Endometrium (tissue), 2 donors: ENCODE data around the gene PEX11G.

Experiments
- FAIRE-seq: peaks from 2 replicates; lab custom pipeline; 2012; peaks lifted over from hg19 to GRCh38; lab: Jason Lieb, UNC
- donor health status: control.
- donor health status: control.

PEX11G gene

DNA sequence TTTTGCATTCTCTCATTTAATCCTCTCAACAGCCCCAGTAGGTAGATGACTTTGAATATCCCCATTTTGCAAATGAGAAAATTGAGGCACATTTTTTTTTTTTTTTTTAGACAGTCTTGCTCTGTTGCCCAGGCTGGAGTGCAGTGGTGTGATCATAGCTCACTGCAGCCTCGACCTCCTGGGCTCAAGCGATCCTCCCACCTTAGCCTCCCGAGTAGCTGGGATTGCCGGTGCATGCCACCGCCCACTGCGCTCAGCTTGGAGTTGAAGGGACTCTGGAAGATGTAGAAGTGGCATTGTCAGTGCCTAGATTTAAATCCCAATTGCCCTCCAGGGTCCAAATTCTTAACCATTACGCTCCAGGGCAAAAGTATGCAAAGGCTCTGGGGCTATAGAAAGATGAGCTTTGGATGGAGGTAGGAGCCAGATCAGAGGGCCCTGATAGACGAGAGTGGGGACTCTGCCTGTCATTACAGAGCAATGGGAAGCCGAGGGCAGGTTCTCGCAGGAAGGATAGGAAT, 32.8 kb upstream of the PEX11G start:
- FAIRE-seq, result no peak

DNA sequence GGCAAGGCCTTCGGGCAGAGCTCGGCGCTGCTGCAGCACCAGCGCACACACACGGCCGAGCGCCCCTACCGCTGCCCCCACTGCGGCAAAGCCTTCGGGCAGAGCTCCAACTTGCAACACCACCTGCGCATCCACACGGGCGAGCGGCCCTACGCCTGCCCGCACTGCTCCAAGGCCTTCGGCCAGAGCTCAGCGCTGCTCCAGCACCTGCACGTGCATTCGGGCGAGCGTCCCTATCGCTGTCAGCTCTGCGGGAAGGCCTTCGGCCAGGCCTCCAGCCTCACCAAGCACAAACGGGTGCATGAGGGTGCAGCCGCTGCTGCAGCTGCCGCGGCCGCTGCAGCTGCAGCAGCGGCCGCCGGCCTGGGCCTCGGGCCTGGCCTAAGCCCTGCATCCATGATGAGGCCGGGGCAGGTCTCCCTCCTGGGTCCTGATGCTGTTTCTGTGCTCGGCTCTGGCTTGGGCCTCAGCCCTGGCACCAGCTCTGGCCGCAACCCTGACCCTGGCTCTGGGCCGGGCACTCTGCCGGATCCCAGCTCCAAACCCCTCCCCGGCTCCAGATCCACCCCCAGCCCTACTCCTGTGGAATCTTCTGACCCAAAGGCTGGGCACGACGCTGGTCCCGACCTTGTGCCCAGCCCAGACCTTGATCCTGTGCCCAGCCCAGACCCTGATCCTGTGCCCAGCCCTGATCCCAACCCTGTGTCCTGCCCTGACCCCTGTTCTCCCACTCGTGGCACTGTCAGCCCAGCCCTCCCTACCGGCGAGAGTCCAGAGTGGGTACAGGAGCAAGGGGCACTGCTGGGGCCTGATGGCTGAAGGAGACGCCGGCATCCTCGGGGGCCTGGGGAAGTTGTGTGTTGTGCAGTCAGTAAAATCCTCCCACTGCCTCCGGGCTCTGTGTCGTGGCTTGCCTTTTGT, 31.6 kb upstream of the PEX11G start:
- no peak for FAIRE-seq

DNA sequence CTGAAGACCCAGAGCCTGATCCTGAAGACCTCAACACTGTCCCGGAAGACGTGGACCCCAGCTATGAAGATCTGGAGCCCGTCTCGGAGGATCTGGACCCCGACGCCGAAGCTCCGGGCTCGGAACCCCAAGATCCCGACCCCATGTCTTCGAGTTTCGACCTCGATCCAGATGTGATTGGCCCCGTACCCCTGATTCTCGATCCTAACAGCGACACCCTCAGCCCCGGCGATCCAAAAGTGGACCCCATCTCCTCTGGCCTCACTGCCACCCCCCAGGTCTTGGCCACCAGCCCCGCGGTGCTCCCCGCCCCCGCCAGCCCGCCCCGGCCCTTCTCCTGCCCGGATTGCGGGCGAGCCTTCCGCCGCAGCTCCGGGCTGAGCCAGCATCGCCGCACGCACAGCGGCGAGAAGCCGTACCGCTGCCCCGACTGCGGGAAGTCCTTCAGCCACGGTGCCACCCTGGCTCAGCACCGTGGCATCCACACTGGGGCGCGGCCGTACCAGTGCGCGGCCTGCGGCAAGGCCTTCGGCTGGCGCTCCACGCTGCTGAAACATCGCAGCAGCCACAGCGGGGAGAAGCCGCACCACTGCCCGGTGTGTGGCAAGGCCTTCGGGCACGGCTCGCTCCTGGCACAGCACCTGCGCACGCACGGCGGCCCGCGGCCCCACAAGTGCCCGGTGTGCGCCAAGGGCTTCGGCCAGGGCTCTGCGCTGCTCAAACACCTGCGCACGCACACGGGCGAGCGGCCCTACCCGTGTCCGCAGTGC, 30.7 kb upstream of the PEX11G start:
- FAIRE-seq, result no peak

DNA sequence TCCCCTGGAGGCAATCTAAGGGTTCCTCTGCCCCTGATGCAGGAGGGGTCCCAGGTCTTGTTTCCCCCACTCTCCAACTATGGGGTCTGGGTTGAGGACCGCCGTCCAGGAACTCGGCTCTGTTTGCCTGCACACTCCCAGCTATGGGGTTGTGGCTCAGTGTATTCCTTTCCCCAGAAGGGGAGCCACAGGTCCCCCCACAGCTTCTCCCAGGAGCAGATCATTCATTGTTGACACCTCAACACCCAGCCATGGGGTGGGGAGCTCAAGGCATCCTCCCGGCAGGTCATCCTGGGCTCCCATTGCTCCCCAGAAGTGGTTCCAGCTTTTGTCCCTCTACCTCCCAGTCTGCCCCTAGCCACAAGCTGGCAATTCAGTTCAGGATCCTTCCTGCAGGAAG, 28.0 kb upstream of the PEX11G start:
- no peak for FAIRE-seq

DNA sequence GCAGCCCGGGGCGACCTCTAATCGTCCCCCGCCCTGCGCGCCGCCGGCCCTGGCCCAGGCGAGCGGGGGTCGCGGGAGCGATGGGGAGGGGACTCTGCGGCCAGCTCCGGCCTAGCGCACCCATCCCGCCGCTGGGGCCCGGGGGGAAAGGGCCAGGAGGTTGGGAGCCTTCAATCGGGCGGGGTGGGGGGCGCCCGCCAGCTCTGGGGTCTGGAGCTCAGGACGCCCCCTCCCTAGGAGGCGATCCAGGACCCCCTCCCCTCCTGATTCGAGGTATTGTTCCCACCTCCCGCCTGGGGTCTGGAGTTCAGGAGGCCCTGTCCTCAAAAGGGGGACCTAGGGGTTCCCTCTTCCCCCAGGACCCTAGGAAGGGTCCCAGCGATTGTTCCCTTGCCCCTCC, 27.5 kb upstream of the PEX11G start:
- no peak for FAIRE-seq

DNA sequence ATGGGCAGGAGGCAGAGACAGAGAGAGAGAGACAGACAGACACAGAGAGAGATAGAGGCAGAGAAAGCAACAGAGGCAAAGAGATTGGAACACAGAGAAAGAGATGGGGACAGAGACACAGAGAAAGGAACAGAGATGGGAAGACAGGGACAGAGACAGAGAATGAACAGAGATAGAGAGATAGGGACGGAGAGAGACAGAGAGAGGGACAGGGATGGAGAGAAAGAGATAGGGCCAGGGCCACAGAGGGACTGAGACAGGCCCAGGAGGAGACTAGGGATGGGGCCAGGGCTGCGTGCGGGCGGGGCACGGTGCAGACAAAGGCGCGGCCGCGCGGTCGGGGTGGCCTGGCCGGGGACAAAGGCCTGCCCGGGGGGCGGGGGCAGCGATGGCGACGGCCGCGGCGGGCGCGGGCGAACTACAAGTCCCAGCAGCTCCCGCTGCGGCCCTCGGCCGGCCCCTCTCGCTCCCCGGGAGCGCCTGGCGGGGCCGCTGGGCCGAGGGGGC, 26.9 kb upstream of the PEX11G start, which contains the start of gene ZNF358:
ZNF358 (plus strand) TSS at position 459 of the 507 bp plus-strand sequence. CDS start 3,140 bp downstream, outside the sequence.
- no peak for FAIRE-seq

DNA sequence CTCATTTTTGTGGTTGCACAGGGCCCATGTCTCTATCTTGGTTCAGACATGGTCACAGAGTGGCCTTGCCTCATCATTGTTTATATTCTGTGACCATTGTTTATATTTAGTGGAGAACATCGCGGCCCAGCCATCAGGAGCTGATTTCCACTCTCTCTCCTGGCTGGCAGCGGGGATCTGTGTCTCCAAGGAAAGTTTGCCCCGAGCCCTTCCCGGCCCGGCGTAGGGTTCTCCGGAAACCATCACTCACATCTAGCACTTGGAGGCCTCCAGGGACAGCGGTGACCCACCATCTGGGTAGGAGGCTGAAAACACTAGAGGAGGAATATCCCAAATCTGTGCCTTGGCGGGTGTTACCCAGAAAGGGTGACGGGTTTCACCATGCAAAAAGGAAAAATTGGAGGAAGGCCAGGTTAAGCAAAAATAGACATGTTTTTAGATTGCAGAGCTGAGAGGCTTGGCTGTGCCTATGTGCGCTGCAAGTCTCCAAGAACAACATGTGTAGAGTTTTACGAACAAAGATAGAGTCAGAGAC, 26.3 kb upstream of the PEX11G start:
- FAIRE-seq, result no peak

DNA sequence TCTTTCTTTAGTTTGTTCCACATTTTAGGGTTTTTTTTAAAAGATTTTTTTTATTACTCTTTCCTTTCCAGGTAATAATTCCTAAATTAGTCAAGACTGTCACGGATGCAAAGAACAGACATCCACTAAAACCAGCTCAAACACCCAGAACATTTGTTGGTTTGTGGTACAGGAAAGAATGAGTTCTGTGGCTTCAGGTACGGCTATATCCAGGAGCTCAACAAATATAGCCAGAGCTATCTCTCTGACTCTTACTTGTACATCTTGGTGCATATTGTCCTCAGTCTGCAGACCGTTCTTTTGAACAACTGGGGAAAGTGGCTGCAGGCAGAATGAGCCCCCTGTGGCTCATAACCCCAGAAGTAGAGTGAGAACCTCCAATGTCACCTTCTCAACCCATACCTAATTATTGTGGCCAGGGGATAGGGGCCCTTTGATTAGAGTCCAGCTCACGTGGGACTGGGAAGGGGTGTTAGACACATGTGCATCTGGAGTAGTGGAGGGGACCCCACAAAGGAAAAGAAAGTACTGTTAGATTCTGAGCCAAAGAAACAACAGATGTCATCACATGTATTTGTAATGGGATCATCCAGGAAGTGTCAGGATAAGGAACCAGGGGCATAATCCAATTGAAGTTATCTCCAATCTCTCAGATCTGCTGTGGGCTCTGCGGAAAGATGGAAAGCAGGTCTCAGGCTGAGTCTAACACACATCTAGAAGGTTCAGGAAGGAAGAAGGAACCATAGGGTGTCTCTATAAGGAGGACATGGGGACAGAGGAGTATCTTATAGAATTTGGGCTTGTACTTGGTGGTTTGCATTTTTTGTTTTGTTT, 25.2 kb upstream of the PEX11G start:
- no peak for FAIRE-seq

DNA sequence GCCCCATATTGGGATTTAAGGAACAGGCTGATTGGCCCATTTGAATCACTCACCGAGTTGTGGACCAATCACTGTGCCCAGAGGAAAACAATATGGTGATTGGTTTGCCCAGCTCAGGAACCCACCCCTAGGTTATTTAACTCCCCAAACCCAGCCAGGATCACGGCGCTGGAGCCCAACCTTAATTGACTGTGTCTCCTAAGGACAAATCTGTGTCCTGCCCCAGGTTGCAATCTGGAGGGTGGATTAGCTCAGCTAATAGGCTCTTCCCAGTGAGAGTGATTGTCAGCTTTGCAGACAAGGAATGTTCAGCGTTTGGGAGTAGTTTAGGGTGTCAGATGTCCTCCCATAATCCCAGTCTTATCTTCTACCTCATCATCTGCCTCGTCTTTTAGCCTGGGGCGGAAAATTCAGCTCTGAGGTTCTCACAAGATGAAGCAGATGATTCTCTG, 23.6 kb upstream of the PEX11G start:
- no peak for FAIRE-seq

DNA sequence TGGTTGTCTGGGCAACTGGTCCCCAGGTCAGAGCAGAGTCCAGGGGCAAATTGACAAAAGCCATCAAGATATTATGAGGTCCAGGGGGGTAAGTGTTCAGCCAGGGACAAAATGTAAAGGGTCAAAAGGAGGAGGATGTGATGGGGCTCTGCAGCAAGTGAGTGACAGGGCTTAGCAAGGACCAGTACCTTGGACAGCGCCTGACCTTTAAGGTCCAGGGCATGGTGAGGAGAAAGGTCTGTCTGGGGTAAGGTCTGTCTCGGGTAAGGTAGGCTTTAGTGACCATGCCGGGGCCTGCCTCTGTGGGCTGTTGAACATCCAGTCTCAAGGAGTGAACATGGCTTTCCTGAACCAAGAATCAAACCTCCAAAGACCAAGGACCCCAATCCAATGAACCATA, 20.8 kb upstream of the PEX11G start:
- no peak for FAIRE-seq

DNA sequence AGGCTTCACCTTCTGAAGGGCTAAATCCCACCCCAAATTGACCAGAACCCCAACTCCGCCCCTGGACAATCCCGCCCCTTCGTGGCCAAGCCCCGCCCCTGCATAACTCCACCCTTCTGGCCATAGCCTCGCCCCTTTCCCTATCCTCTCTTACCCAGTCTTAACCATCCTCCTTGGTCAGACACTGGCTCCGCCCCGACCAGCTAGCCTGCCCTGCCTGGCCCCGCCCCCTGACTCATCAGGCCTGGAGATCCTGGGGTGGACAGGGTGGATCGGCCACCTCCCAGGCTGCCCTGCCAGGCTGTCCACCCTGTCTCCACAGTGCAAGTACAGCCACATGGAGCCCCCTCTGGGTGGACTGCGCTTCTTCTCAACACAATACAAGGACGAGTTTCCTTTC, 19.0 kb upstream of the PEX11G start:
- FAIRE-seq, result no peak

DNA sequence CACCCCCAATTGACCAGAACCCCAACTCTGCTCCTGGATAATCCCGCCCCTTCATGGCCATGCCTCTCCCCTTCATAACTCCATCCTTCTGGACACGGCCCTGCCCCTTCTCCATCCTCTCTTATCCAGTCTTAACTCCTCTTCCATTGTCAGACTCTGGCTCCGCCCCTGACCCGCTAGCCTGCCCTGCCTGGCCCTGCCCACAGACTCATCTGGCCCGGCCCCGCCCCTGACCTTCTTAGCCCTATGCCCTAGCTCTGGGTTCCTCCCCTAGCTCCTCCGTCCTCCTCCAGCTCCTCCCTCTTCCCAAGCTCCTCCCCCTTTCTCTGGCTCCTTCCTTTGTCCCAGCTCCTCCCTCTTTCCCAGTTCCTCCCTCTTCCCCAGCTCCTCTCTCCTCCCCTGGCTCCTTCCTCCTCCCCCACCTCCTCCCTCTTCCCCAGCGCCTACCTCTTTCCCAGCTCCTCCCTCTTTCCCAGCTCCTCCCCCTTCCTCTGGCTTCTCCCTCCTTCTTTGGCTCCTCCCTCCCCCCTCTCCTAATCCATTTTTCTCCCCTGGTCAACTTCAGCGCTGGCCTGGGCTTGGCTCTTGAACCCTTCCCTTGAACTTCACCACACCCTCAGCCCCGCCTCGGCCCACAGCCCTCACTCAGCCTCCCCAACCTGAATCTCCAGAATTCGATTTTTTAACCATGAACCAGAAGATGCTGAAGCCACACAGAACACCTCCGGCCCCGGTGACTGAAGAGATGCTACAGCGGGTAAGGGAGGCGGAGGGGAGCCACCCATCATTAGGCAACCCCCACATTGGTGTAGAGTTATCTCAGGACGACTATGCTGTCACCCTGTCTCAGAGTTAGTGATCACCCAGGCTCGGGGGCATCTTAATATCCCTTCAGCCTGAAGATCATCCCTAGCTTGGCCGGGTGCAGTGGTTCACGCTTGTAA, 17.8 kb upstream of the PEX11G start:
- no peak for FAIRE-seq

DNA sequence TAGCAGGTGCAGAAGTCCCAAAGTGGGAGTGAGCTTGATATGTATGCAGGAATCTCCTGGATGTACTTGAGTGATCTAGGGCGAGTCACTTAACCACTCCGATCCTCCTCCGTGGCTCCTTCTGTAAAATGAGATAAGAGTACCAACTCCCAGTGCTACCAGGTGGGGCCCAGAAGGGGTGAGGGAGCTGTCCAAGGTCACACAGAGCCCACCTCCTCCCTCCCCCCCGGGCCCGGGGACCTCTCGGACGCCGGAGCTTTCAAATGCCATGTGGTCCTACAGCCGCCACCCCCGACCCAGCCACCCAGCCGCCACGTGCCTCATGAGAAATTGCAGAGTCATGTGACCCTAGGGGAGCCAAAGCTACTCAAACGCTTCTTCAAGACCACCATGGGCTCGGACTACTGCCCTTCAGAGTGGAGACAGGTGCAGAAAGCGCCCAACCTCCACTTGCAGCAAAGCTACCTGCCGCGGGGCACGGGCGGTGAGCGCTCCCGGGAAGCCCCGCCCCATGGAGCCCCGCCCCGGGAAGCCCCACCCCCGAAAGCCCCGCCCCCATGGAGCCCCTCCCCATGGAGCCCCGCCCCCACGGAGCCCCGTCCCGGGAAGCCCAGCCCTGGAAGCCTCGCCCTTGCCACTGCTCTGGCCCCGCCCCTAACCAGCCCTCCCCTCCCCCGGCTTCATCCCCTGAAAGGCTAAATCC, 17.0 kb upstream of the PEX11G start:
- FAIRE-seq, result no peak

DNA sequence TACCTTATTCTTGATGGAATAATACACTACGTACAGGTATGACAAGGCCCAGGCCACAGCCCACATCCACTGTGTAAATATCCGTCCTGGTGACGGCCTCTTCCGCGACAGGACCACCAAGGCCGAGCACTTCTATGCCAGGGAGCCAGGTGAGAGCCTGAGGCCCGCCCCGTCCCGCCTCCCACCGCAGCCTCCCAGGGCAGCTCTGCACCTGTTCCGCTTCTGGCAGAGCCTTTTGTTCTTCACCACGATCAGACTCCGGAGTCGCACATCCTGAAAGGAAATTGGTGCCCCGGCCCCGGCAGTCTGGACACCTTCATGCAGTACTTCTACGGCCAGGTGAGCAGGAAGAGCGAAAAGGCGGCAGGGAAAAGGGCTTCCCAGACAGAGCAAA, 16.4 kb upstream of the PEX11G start:
- FAIRE-seq, result no peak

DNA sequence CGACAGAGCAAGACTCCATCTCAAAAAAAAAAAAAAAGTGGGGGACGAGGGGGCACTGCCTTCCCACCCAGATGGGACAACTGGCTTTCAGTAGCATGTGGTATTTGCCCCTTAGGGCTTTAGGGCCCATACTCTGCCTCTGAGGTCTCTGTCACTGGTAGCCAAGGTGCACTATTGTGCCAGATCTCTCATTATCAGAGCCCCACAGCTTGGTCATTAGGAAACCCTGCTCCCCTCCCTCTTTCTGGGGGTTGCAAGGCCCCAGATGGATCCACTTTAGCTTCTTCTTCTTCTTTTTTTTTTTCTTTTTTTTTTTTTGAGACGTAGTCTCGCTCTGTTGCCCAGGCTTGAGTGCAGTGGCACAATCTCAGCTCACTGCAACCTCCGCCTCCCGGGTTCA, 15.8 kb upstream of the PEX11G start:
- no peak for FAIRE-seq

DNA sequence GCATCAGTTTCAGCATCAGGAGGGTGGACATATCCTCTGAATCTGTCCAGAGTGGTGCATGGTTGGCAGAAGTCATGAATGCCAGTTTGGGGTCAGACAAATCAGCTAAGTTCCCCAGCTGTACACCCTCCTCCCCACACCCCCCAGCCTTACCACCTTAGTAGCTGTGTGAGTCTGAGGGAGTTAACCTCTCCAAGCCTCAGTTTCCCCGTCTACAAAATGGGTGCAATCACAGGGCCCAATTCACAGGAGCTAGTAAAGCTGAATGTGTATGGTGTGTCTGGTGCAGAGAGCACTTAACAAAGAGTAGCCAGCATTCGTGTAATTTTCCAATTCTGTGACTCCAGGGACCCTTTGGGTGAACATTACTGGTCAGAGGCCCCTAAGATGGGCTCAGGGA, 13.7 kb upstream of the PEX11G start:
- FAIRE-seq, result no peak

DNA sequence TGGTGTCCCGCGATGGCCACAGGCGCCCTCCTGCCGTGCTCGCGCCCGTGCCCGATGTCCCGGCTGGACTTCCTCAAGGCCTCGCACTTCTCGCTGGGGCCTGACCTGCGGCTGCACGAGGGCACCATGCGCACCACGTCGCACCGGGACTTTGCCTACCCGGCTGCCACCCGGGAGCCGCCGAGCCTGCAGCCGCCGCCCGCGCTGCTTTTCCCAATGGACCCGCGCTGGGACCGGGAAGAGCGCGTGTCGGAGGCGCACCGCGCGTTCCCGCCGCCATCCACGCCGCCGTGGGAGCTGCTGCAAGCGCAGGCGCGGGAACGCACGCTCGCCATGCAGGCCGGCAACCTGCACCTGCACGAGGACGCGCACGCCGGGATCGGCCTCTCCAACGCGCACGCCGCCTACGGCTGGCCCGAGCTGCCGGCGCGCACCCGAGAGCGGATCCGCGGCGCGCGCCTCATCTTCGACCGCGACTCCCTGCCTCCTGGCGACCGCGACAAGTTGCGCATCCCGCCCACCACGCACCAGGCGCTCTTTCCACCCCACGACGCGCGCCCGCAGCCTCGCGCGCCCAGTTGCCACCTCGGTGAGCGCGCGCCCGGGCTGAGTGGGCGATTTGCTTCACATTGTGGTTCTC, 12.1 kb upstream of the PEX11G start:
- FAIRE-seq, result no peak

DNA sequence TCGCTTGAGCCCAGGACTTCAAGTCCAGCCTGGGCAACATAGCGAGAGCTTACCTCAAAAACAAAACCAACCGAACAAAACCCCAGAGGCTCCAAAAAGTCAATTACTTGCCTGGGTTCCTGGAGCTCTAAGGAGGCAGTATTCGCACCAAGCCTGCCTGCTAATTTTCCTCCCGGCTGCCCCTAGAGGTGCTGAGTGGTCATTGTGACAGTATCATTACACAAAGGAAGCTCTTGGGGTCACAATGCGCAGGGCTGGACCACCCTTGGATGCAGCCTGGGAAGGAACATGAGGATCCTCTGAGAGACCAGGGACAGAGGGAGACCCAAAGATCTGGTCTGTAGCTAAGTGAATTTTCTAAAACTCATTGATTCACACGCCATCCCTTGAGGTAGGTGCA, 8.5 kb upstream of the PEX11G start:
- no peak for FAIRE-seq

DNA sequence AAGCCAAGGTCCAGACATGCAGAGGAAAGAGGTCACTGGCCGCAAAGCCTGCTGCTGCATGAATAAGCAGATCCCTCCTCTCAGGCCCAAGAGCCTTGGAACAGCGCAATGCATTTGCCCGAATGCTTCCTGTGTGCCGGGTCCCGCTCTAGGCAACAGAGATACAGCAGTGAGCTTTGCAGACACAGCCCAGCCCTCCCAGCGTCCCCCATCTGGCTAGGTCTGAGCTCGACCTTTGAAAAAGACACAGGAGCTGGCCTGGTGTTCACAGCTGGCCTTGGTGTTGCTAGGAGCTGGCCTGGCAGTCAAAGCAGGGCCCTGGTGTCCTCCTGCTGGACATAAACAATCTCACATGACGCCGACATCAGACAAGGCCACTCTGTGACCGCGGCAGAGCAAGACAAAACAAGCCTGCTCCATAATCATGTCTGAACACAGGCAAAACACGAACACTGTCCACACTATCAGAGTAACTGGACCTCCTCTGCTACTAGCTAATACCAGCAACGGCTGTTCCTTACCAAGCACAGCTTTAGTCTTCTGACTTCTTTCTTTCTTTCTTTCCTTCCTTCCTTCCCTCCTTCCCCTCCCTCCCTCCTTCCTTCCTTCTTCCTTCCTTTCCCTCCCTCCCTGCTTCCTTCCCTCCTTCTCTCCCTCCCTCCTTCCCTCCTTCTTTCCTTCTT, 5.7 kb upstream of the PEX11G start:
- FAIRE-seq, result no peak
